SK-N-DZ (cell line): ENCODE data around the gene TEC.
"Not testable (repeated sequence)": the region's sequence is repeated elsewhere in the genome, so short reads cannot be mapped to it uniquely, and the experiment has no call there.

Experiments used
- DNase-seq: peaks from one replicate; pipeline ENCODE4 v3.0.0-alpha.2; 2015; ENCODE audit warnings: low spot score

Gene TEC

GRCh38 chr4:48167538-48168263, 101.9 kb downstream of the TEC start:
- DNase-seq: no peak

- DNase-seq: not testable (repeated sequence)
These were observed 105.1 kb downstream of the TEC start for GRCh38 chr4:48164561-48164960.

GRCh38 chr4:48163746-48164145, 105.9 kb downstream of the TEC start:
- no peak for DNase-seq

GRCh38 chr4:48162162-48162561, 107.5 kb downstream of the TEC start:
- DNase-seq: no peak

GRCh38 chr4:48157271-48157670, 112.4 kb downstream of the TEC start:
- DNase-seq: no peak

GRCh38 chr4:48156423-48156822, 113.2 kb downstream of the TEC start:
- no peak for DNase-seq

GRCh38 chr4:48153791-48154550, 115.7 kb downstream of the TEC start:
- no peak for DNase-seq

- no peak for DNase-seq
These were observed 117.4 kb downstream of the TEC start for GRCh38 chr4:48152259-48152658.

- no peak for DNase-seq
These were observed 119.7 kb downstream of the TEC start for GRCh38 chr4:48149827-48150370.

- no peak for DNase-seq
These were observed 122.0 kb downstream of the TEC start for GRCh38 chr4:48147621-48148020.

GRCh38 chr4:48141048-48141447, 128.6 kb downstream of the TEC start:
- DNase-seq: peak; percentile 16

GRCh38 chr4:48139691-48140090, 129.9 kb downstream of the TEC start:
- no peak for DNase-seq

- DNase-seq: no peak
These were observed 130.7 kb downstream of the TEC start for GRCh38 chr4:48138936-48139335.

GRCh38 chr4:48138511-48138910, 131.1 kb downstream of the TEC start:
- no peak for DNase-seq

- DNase-seq: no peak
These were observed 131.8 kb downstream of the TEC start for GRCh38 chr4:48137846-48138245.

GRCh38 chr4:48134081-48134480, 135.6 kb downstream of the TEC start, which contains the start of gene TXK:
Gene TXK, minus strand, starts transcription at chr4:48134250. Its CDS starts 80 bp downstream, at chr4:48134170.
- no peak for DNase-seq

GRCh38 chr4:48133669-48134068, 136.0 kb downstream of the TEC start:
- no peak for DNase-seq

- no peak for DNase-seq
These were observed 137.9 kb downstream of the TEC start for GRCh38 chr4:48131736-48132135.

GRCh38 chr4:48130100-48130499, 139.5 kb downstream of the TEC start:
- no peak for DNase-seq

- DNase-seq: no peak
These were observed 140.2 kb downstream of the TEC start for GRCh38 chr4:48129307-48130014.

- DNase-seq: peak; percentile 39
These were observed 141.8 kb downstream of the TEC start for GRCh38 chr4:48127682-48128404.
